GM10266 (cell line): ENCODE results near the gene PTPRF.

Experiments used
- DNase-seq: peaks from one replicate; pipeline ENCODE4 v3.0.0; 2012; ENCODE audit errors: extremely low spot score
- TF ChIP-seq, protein P1 (sequence below): IDR thresholded peaks from 2 replicates; pipeline ENCODE4 v1.5.1; 2012; ENCODE audit warnings: mild to moderate bottlenecking, low read depth; ENCODE audit not compliant: control insufficient read depth, insufficient read depth; ENCODE audit errors: missing control alignments

The PTPRF gene

DNA sequence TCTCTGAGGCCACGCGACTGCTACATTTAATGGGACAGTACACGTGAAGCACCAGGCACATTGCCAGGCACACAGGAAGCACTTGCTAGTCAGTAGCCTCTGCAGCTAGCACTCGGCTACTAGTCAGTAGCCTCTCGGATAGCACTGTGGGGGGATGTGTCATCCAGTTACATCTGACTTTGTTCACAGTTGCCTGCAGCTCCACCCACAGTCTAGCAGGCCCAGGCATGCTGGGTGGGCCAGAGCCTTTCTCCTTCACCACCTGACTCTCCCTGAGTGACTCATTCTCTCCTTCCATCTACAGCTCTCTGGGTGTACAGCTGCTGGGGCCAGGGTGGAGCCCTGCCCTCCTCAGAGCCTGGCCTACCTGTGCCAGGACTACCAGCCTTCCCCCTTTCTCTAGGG is 51.5 kb downstream of the PTPRF start:
- DNase-seq, result peak; percentile 69
- TF ChIP-seq, protein P1, sequence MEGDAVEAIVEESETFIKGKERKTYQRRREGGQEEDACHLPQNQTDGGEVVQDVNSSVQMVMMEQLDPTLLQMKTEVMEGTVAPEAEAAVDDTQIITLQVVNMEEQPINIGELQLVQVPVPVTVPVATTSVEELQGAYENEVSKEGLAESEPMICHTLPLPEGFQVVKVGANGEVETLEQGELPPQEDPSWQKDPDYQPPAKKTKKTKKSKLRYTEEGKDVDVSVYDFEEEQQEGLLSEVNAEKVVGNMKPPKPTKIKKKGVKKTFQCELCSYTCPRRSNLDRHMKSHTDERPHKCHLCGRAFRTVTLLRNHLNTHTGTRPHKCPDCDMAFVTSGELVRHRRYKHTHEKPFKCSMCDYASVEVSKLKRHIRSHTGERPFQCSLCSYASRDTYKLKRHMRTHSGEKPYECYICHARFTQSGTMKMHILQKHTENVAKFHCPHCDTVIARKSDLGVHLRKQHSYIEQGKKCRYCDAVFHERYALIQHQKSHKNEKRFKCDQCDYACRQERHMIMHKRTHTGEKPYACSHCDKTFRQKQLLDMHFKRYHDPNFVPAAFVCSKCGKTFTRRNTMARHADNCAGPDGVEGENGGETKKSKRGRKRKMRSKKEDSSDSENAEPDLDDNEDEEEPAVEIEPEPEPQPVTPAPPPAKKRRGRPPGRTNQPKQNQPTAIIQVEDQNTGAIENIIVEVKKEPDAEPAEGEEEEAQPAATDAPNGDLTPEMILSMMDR, result no peak

DNA sequence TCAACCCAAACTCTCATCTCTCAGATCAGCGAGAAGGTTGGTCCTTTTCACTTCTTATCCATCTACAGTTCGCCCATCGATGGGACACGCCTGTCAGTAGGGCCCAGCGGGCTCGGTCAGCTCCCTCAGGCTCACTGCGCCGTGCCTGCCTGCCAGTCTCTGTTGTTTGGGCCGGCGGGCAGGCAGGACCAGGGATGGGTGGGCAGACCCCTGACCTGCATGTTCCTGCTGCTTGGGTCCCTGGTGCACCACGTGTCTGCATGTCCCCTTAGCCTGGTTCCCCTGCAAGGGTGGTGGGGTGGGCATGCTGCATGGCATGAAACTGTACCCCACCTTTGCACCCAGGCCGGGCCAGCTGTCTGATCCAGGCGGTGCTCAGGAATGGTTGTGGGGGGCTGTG is 52.4 kb downstream of the PTPRF start:
- DNase-seq, result no peak
- TF ChIP-seq, protein P1, result no peak

DNA sequence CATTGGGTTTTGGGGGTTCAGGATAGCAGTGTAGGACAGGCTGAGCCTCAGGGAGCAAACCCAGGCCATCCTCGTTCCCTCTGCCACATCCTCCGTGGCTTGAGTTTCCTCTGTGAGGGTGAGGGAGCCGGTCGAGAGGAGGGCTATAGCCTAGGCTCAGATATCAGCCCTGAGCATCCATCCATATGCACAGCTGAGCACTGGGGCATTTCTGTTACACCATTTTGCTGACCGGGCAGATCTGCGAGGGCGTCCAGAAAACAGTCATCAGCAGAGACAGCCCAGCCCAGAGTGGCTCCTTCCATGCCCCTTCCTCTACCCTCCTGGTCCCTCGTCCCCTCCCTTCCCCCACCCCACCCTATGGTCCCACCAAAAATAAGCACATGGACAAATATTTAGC is 53.5 kb downstream of the PTPRF start:
- TF ChIP-seq, protein P1, result no peak

DNA sequence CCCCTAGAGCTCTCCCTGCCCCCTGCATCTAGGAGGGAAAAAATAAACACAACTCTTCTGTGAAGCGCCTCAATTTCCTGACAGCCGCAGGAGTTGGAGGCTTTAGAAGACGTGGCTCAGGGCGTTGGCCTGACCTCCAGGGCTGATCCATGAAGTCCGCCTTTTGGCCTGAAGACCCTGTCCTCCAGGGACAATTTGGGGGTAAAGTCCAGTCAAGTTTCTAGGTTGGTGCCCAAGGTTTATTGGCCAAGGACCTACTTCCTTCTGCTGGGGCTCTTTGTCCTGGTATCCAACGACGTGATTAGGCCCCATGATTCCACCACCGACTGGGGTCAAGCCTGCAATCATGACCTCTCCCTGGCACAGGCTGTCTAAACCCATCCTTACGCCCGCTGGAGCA is 54.9 kb downstream of the PTPRF start:
- TF ChIP-seq, protein P1, result no peak
- no peak for DNase-seq

More for the DNA sequence above, 53.5 kb downstream of the PTPRF start:
- DNase-seq, result no peak

DNA sequence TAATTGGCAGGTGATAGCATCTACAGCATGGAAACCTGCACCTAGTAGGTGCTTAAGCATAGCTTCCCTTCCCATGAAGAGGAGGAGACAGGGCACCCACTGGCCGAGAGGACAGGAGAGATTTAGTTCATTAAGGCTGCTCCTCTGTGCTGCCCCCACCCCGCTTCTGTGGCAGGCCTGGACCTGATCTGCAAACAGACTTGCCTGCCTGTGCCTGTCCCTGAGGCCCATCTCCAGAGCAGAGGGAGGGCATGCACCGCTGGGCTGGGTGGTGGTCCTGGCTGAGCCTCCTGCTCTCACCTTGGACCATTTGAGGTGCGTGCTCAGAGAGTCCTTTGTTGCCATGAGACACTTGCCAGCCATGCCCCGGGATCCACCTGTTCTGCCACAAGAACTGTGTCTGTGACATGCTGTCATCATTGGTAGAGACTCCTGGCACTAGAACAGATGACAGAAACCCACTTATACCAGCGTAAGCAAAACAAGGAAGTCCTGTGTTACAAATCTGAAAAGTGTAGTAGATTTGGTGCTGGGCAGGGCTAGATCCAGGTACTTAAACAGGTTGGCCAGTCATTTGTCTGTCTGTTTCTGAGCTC is 55.6 kb downstream of the PTPRF start:
- DNase-seq, result no peak
- TF ChIP-seq, protein P1, result no peak

DNA sequence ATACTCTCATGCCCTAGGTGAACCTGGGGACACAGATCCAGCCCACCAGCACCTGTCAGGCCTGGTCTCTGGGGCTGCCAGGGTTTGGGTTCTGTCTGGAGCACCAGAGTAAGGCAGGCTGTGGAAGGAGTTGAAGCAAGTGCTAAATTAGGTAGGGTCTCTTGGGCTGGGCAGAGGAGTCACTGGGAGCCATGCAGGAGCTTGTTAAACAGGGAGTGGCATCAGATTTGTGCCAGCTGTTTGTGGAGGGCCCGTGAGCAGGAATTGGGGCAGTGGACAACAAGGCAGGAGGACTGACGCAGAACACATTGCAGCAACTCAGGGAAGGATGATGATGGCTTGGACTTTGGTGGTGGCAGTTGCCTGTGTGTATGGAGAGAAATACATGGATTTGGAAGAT is 56.3 kb downstream of the PTPRF start:
- TF ChIP-seq, protein P1, result no peak
- no peak for DNase-seq

DNA sequence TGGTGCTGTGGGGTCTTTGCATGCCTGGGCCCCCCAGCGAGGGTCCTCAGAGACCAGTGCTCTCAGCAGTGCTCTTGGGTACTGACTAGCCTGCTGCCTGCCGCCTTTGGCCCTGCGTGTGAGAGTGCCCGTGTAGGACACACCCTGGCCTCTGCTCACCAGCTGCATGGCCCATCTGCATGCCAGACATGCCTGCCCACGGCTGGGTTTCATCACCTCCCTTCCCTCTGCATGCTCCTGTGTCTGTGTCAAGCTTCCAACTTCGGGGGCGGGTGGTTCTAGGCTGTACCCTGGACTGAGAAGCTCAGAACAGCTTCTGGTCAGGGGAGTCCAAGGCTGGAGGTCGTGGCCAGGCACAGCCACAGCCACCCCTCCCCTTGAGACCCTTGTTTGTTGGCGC is 56.9 kb downstream of the PTPRF start:
- DNase-seq, result no peak
- TF ChIP-seq, protein P1, result no peak
